Neural cell (in vitro differentiated cells): ENCODE results near the gene VWA8. TPM values are rescaled to one million over a fixed set of nuclear protein-coding genes. Genes with fewer than 3 reads are reported as not detected.
"Not testable (repeated sequence)": the region's sequence is repeated elsewhere in the genome, so short reads cannot be mapped to it uniquely, and the experiment has no call there.

Experiments used
- H2AFZ ChIP-seq: fragments of 200-600, 300-800 bp; sonication (generic), shearing (Covaris generic); 2 replicates; pipeline ENCODE4 v1.6.0; 2014; ENCODE audit warnings: low read depth, mild to moderate bottlenecking, antibody characterized with exemption, low read length, moderate library complexity
- H3F3A ChIP-seq: fragments of 200-600 bp; shearing (Covaris generic); 2 replicates; pipeline ENCODE4 v1.6.1; 2016; ENCODE audit warnings: mild to moderate bottlenecking, moderate library complexity, mixed read lengths, antibody characterized with exemption, low read length; ENCODE audit not compliant: insufficient read depth, poor library complexity, severe bottlenecking
- H3K27ac ChIP-seq: fragments of 200-600, 300-800 bp; sonication (generic), shearing (Covaris generic); 2 replicates; pipeline ENCODE4 v1.5.1; 2014; ENCODE audit warnings: mild to moderate bottlenecking, low read length, moderate library complexity
- H3K27me3 ChIP-seq: fragments of 300-800, 200-600 bp; sonication (generic), shearing (Covaris generic); 2 replicates; pipeline ENCODE4 v1.6.0; 2014; ENCODE audit warnings: mild to moderate bottlenecking, low read depth, low read length, moderate library complexity; ENCODE audit not compliant: insufficient read depth
- H3K36me3 ChIP-seq: fragments of 300-800, 200-600 bp; sonication (generic), shearing (Covaris generic); 2 replicates; pipeline ENCODE4 v1.5.1; 2014; ENCODE audit warnings: mild to moderate bottlenecking, antibody characterized with exemption, low read length, moderate library complexity; ENCODE audit not compliant: insufficient read depth
- H3K4me2 ChIP-seq: fragments of 300-800, 200-600 bp; sonication (generic), shearing (Covaris generic); 2 replicates; pipeline ENCODE4 v1.6.0; 2014; ENCODE audit warnings: mild to moderate bottlenecking, low read length
- H3K4me3 ChIP-seq: fragments of 300-800, 200-600 bp; sonication (generic), shearing (Covaris generic); 2 replicates; pipeline ENCODE4 v1.5.1; 2014; ENCODE audit warnings: mild to moderate bottlenecking, low read length, moderate library complexity
- H3K79me2 ChIP-seq: fragments of 200-600 bp; shearing (Covaris generic); replicated peaks from 2 replicates; pipeline ENCODE4 v1.6.0; 2014; ENCODE audit warnings: mild to moderate bottlenecking, low read length, moderate library complexity; ENCODE audit not compliant: insufficient read depth
- H3K9ac ChIP-seq: fragments of 300-800, 200-600 bp; sonication (generic), shearing (Covaris generic); 2 replicates; pipeline ENCODE4 v1.6.1; 2016; ENCODE audit warnings: mild to moderate bottlenecking, low read length, mixed read lengths
- H3K9me2 ChIP-seq: fragments of 200-600 bp; shearing (Covaris generic); 2 replicates; pipeline ENCODE4 v1.6.1; 2016; ENCODE audit warnings: mild to moderate bottlenecking, low read length, mixed read lengths; ENCODE audit not compliant: insufficient read depth
- H3K9me3 ChIP-seq: fragments of 200-600, 300-800 bp; sonication (generic), shearing (Covaris generic); 2 replicates; pipeline ENCODE4 v1.6.1; 2016; ENCODE audit warnings: mild to moderate bottlenecking, mixed run types, low read length, moderate library complexity, mixed read lengths
- H4K20me1 ChIP-seq: fragments of 200-600 bp; shearing (Covaris generic); 2 replicates; pipeline ENCODE4 v1.6.1; 2016; ENCODE audit warnings: mild to moderate bottlenecking, mixed run types; ENCODE audit not compliant: insufficient read depth
- EP300 ChIP-seq: fragments of 450-650 bp; conservative IDR thresholded peaks from 2 replicates; pipeline ENCODE4 v1.6.1; 2014; ENCODE audit warnings: antibody characterized with exemption, mild to moderate bottlenecking, moderate library complexity; ENCODE audit not compliant: poor library complexity, severe bottlenecking
- EZH2 ChIP-seq: fragments of 200-600, 300-800 bp; shearing (Covaris generic), sonication (generic); IDR thresholded peaks from 2 replicates; pipeline ENCODE4 v1.6.1; 2014; ENCODE audit warnings: antibody characterized with exemption, low read length, borderline replicate concordance, mild to moderate bottlenecking; ENCODE audit not compliant: insufficient read depth, poor library complexity, severe bottlenecking
- MXI1 ChIP-seq: fragments of 450-650 bp; conservative IDR thresholded peaks from 2 replicates; pipeline ENCODE4 v1.6.1; 2014; ENCODE audit warnings: antibody characterized with exemption, mild to moderate bottlenecking; ENCODE audit not compliant: poor library complexity, severe bottlenecking
- POLR2AphosphoS5 ChIP-seq: IDR thresholded peaks from 2 replicates; pipeline ENCODE4 v1.6.1; 2012
- RAD21 ChIP-seq: fragments of 450-650 bp; conservative IDR thresholded peaks from 2 replicates; pipeline ENCODE4 v1.6.1; 2014; ENCODE audit warnings: antibody characterized with exemption, mild to moderate bottlenecking, moderate library complexity
- SMC3 ChIP-seq: fragments of 450-650 bp; conservative IDR thresholded peaks from 2 replicates; pipeline ENCODE4 v1.6.1; 2014; ENCODE audit warnings: antibody characterized with exemption, mild to moderate bottlenecking, moderate library complexity; ENCODE audit not compliant: poor library complexity
- TAF1 ChIP-seq: IDR thresholded peaks from 2 replicates; pipeline ENCODE4 v1.6.1; 2012; ENCODE audit warnings: low read depth
- polyA plus RNA-seq: library from polyadenylated mRNA; depleted of rRNA; stranded (reverse); fragments of >200 nt; gene quantifications from 2 replicates; pipeline ENCODE4 v1.2.3, GENCODE V29; 2014
- TF ChIP-seq, protein P1 (sequence below): fragments of 450-650 bp; IDR thresholded peaks from 2 replicates; pipeline ENCODE4 v1.5.1; 2014; ENCODE audit warnings: antibody characterized with exemption, mild to moderate bottlenecking, moderate library complexity; ENCODE audit not compliant: poor library complexity, severe bottlenecking
- TF ChIP-seq, protein P2 (sequence below): IDR thresholded peaks from 2 replicates; pipeline ENCODE4 v1.6.1; 2012; ENCODE audit warnings: borderline replicate concordance

The VWA8 gene
- polyA plus RNA-seq, 1 donor from 2014 or later = 3.6 TPM

DNA sequence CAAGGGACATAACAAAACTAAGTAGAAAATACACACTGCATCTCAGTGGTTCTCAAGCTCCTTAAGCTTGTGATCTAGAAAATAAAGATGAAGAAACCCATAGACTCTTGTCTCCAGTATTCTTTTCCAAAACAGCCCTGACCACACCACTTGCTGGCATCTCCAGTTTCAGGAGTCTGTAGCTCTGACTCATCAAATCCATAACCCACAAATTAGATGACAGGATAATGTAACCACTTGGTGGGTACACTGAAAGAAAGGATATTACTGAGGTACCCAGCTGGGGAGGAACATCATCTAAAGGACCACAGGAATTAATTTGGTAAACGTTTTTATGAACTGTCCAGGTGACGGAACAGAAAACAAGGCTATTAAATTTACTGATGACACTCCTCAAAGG lies 214.7 kb downstream of the VWA8 start:
- H3K36me3 ChIP-seq = no peaks in the 10 kb centered on the region
- H3F3A ChIP-seq = no peaks in the 10 kb centered on the region
- H2AFZ ChIP-seq = no peak overlapping the region
- no peaks in the 10 kb centered on the region for H3K9me3 ChIP-seq
- H3K27me3 ChIP-seq = no peaks in the 10 kb centered on the region
- H3K4me2 ChIP-seq = no peak overlapping the region
- no peak overlapping the region for H3K4me3 ChIP-seq
- no peaks in the 10 kb centered on the region for H3K79me2 ChIP-seq
- H3K9ac ChIP-seq = no peak overlapping the region
- no peaks in the 10 kb centered on the region for H3K9me2 ChIP-seq
- H3K27ac ChIP-seq = no peak overlapping the region
- TF ChIP-seq POLR2AphosphoS5 (no peak), EP300 (no peak), TAF1 (no peak)
- TF ChIP-seq, protein P1, sequence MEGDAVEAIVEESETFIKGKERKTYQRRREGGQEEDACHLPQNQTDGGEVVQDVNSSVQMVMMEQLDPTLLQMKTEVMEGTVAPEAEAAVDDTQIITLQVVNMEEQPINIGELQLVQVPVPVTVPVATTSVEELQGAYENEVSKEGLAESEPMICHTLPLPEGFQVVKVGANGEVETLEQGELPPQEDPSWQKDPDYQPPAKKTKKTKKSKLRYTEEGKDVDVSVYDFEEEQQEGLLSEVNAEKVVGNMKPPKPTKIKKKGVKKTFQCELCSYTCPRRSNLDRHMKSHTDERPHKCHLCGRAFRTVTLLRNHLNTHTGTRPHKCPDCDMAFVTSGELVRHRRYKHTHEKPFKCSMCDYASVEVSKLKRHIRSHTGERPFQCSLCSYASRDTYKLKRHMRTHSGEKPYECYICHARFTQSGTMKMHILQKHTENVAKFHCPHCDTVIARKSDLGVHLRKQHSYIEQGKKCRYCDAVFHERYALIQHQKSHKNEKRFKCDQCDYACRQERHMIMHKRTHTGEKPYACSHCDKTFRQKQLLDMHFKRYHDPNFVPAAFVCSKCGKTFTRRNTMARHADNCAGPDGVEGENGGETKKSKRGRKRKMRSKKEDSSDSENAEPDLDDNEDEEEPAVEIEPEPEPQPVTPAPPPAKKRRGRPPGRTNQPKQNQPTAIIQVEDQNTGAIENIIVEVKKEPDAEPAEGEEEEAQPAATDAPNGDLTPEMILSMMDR = no peak
- H4K20me1 ChIP-seq = no peaks in the 10 kb centered on the region

DNA sequence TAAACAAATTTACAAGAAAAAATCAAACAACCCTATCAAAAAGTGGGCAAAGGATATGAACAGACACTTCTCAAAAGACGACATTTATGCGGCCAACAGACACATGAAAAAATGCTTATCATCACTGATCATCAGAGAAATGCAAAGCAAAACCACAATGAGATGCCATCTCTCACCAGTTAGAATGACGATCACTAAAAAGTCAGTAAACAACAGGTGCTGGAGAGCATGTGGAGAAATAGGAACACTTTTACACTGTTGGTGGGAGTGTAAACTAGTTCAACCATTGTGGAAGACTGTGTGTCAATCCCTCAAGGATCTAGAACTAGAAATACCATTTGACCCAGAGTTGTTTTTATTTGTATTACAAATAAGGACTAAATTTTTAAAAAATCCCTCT lies 215.4 kb downstream of the VWA8 start:
- not testable (repeated sequence) for H3K36me3 ChIP-seq, H3K27ac ChIP-seq, H4K20me1 ChIP-seq, H3F3A ChIP-seq, H2AFZ ChIP-seq, H3K27me3 ChIP-seq, H3K9ac ChIP-seq, H3K9me3 ChIP-seq, H3K79me2 ChIP-seq, H3K4me3 ChIP-seq, H3K9me2 ChIP-seq, H3K4me2 ChIP-seq

DNA sequence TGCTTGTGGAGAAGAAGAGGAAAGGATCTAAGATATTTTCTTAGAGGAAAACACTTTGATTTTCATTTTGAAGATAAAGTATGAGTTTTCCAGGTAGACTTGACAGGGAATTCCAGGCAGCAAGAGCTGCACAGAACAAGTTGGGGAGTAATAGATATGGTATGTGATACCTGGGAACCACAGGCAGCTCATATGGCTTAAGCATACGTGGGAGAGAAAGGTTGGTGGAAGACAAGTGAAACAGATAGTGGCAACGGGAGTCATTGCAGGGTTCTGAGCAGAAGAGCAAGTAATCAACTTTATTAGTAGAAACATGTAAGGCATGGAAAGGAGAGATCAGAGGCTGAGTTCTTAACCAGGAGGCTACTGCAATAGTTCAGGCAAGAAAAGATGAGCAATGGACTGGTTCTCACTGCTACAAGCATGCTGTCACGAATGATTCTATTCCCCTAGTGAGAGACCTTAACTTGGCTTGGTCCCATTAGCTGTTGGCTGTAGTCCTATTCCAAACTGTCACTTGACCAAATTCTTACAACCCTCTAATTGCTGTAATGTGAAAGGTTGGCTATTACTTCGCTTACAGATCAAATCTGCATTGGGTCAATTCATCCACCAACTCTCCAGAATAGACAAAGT lies 217.9 kb downstream of the VWA8 start:
- no peaks in the 10 kb centered on the region for H3K9me2 ChIP-seq
- no peaks in the 10 kb centered on the region for H3K9me3 ChIP-seq
- no peaks in the 10 kb centered on the region for H4K20me1 ChIP-seq
- no peaks in the 10 kb centered on the region for H3K79me2 ChIP-seq
- no peak for TF ChIP-seq EP300
- no peak overlapping the region for H3K9ac ChIP-seq
- H3K4me2 ChIP-seq = no peak overlapping the region
- H3K36me3 ChIP-seq = no peaks in the 10 kb centered on the region
- H3K27ac ChIP-seq = no peak overlapping the region
- H3K27me3 ChIP-seq = no peaks in the 10 kb centered on the region
- H2AFZ ChIP-seq = no peak overlapping the region
- H3K4me3 ChIP-seq = no peak overlapping the region
- no peaks in the 10 kb centered on the region for H3F3A ChIP-seq

DNA sequence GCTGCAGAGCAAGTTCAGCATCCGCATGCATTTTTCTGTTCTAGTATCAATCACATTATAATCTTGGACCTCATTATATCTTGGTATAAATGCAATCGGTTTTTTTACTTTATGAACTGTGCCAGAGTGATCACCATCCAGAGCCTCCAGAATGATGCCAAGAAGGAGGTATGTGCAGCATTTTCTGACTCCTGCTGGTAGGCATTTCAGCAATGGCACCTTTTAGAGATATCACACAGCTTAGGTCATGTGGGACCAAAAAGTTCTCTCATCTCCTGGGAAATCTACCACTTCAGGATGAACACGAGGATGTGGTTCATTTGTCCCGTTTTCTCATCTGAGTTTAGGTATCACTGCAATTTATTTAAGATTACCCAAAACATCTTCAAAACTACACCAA lies 220.4 kb downstream of the VWA8 start:
- Histone ChIP-seq H3K27me3 (no peaks in the 10 kb centered on the region), H3K27ac (no peak overlapping the region), H3K4me2 (no peak overlapping the region), H3K9me2 (no peaks in the 10 kb centered on the region), H3K4me3 (no peak overlapping the region), H3K9ac (no peak overlapping the region), H3K79me2 (no peaks in the 10 kb centered on the region), H3K9me3 (no peaks in the 10 kb centered on the region), H4K20me1 (no peaks in the 10 kb centered on the region), H3K36me3 (no peaks in the 10 kb centered on the region), H2AFZ (no peak overlapping the region), H3F3A (no peaks in the 10 kb centered on the region)
- TF ChIP-seq, protein P2, sequence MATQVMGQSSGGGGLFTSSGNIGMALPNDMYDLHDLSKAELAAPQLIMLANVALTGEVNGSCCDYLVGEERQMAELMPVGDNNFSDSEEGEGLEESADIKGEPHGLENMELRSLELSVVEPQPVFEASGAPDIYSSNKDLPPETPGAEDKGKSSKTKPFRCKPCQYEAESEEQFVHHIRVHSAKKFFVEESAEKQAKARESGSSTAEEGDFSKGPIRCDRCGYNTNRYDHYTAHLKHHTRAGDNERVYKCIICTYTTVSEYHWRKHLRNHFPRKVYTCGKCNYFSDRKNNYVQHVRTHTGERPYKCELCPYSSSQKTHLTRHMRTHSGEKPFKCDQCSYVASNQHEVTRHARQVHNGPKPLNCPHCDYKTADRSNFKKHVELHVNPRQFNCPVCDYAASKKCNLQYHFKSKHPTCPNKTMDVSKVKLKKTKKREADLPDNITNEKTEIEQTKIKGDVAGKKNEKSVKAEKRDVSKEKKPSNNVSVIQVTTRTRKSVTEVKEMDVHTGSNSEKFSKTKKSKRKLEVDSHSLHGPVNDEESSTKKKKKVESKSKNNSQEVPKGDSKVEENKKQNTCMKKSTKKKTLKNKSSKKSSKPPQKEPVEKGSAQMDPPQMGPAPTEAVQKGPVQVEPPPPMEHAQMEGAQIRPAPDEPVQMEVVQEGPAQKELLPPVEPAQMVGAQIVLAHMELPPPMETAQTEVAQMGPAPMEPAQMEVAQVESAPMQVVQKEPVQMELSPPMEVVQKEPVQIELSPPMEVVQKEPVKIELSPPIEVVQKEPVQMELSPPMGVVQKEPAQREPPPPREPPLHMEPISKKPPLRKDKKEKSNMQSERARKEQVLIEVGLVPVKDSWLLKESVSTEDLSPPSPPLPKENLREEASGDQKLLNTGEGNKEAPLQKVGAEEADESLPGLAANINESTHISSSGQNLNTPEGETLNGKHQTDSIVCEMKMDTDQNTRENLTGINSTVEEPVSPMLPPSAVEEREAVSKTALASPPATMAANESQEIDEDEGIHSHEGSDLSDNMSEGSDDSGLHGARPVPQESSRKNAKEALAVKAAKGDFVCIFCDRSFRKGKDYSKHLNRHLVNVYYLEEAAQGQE = no peak
- no peak for TF ChIP-seq SMC3
- TF ChIP-seq POLR2AphosphoS5 = no peak
- no peak for TF ChIP-seq EP300
- TF ChIP-seq TAF1 = no peak
- no peak for TF ChIP-seq RAD21
- TF ChIP-seq, protein P1 = no peak
- TF ChIP-seq MXI1 = no peak
- no peak for TF ChIP-seq EZH2
